ENCODE data around the gene ARHGEF19.
"Not testable (repeated sequence)": the region's sequence is repeated elsewhere in the genome, so short reads cannot be mapped to it uniquely, and the experiment has no call there.

Gene ARHGEF19

GRCh38 chr1:16202281-16203210 lies 9.9 kb downstream of the ARHGEF19 start:
- DNase-seq = no peak

- no peak for DNase-seq
These were observed 12.8 kb downstream of the ARHGEF19 start for GRCh38 chr1:16199700-16200099.

GRCh38 chr1:16199157-16199501 lies 13.3 kb downstream of the ARHGEF19 start:
- no peak for DNase-seq

- DNase-seq = no peak
These were observed 13.9 kb downstream of the ARHGEF19 start for GRCh38 chr1:16198444-16199156.

GRCh38 chr1:16196874-16197273 lies 15.6 kb downstream of the ARHGEF19 start:
- no peak for DNase-seq

GRCh38 chr1:16196139-16196538 lies 16.3 kb downstream of the ARHGEF19 start:
- not testable (repeated sequence) for DNase-seq

- no peak for DNase-seq
These were observed 16.9 kb downstream of the ARHGEF19 start for GRCh38 chr1:16195518-16195905.

- DNase-seq = no peak
These were observed 20.4 kb downstream of the ARHGEF19 start for GRCh38 chr1:16191916-16192546.

GRCh38 chr1:16191309-16191708 lies 21.1 kb downstream of the ARHGEF19 start:
- no peak for DNase-seq

GRCh38 chr1:16189921-16190621 lies 22.4 kb downstream of the ARHGEF19 start:
- no peak for DNase-seq

- peak in 1 of 2 experiments; percentile 41 for DNase-seq
These were observed 23.4 kb downstream of the ARHGEF19 start for GRCh38 chr1:16189003-16189402.

- DNase-seq = peak in 1 of 2 experiments; percentile 77
These were observed 24.6 kb downstream of the ARHGEF19 start for GRCh38 chr1:16187748-16188401.

GRCh38 chr1:16186655-16187235 lies 25.7 kb downstream of the ARHGEF19 start:
- DNase-seq = no peak

GRCh38 chr1:16184557-16185303 lies 27.7 kb downstream of the ARHGEF19 start:
- no peak for DNase-seq

- DNase-seq = no peak
These were observed 28.5 kb downstream of the ARHGEF19 start for GRCh38 chr1:16183765-16184556.

GRCh38 chr1:16183179-16183578 lies 29.3 kb downstream of the ARHGEF19 start:
- no peak for DNase-seq

- DNase-seq = peak; percentile 74 to 87
These were observed 30.3 kb downstream of the ARHGEF19 start for GRCh38 chr1:16181887-16182719.

- peak in 1 of 2 experiments; percentile 28 for DNase-seq
These were observed 32.1 kb downstream of the ARHGEF19 start for GRCh38 chr1:16180291-16180824.

Measured in SW 1271 (cell line).